ENCODE results near the gene MSRB2.

GRCh38 chr10:23139677-23140076 lies 44.3 kb downstream of the MSRB2 start:
- no peak for TF ChIP-seq CTCF (IDR thresholded peaks at IDR 0.05)
- TF ChIP-seq POLR2A (IDR thresholded peaks at IDR 0.05): no peak
- TF ChIP-seq POLR2AphosphoS5 (IDR thresholded peaks at IDR 0.05; ENCODE audit: insufficient read depth in 1 of 2, low read depth in 1 of 2): no peak

All from vagina (tissue), 2 donors.